Stimulated activated CD4-positive, alpha-beta T cell treated with anti-CD3 and anti-CD28 coated beads, Interleukin-2, amount 100 ng/mL, for 24 hours (primary cell): ENCODE measurements around the gene PGBD5.

Source experiments
- DNase-seq, 2 donors: peaks; one replicate each; pipeline ENCODE4 v3.0.0-alpha.2; 2020

Gene PGBD5

DNA sequence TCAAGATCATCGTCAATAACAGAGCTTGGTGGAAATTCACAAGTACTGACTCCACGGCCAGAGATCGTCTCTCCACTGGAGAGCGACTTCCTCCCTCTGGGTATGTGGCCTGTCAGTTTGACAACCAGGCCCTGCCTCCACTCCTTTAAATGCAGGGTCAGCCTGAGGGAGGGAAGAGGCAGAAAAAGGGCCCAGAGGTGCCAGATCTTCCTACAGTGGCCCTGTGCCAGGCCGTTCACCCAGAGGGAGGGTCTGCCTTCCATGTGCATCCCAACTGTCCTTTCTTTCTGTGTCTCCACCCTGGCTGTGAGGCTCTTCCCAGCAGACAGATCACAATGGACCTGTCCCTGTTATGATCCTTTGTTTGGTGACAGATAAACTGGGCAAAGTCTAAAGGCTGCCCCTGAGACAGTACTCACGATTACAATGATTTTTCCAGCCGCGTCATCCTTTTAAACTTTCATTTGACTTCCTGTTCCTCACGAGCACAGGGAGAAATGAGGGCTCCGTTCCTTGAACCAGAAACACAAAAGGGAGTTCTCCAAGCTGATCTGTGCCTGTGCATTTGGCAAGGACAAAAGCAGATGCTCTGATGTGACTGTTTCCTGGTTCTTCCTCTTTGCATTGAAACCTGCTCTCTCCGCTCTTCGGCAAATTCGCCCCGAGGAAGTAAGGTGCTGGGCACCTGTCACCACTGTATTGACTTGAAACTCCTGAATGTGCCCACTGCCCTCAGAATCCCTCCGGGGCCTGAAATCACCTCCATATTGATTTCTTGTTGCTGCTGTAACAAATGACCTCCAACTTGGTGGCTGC, 126.7 kb downstream of the PGBD5 start:
- DNase-seq = no peak

DNA sequence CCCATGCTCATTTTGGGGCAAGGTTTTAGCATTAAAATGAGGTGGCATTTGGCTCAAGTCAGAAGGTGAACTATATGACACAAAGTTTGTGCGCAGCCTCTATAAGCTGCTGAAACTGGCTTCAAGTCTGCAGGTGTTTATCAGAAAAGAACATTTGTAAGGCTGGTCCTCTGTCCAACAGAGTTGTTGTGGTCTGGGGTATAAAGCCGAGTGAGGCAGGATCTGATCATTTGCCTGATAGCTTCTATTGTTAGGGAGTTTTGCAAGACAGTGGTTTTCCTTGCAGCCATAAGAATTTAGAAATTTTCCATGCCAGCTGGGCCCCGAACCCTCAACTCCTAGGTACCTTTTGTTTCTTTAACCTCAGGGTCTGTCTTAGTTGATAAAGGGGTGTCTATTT, 130.8 kb downstream of the PGBD5 start:
- no peak for DNase-seq

GRCh38 chr1:230293390-230293700, 132.8 kb downstream of the PGBD5 start:
- DNase-seq = no peak

DNA sequence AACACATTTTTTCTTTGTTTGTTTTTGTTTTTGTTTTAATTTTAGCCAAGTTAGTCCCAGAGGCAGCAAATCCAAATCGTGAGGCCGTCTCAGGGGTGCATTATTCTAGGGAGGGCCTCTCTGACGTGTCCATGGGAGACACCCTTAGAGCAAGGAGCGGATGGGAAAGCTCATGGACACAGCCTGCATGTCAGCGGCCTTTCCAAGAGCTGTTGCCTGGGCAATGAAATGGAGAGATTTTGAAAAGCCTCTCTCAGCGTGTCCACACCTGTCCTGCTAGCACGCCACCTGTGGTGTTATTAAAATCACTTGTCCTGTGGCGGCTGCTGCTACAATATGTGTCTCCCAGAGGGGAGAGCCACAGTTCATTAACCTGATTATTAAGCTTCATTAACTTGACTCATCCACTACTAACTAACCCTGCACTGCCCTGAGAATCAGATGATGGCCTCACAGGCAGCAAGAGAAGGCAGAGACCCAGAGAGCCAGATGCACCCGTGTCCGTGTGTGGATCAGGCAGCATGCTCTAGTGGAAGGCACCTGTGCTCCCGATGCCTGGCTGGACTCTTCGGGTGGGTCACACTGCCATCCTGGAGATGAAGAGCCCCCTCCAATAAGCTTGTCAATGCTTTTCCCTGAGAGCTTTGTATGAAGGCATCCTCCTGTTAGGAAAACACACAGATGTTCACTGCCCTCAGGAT, 133.3 kb downstream of the PGBD5 start:
- DNase-seq = no peak

- DNase-seq = no peak
These were observed 134.2 kb downstream of the PGBD5 start for GRCh38 chr1:230291731-230292620.

- no peak for DNase-seq
These were observed 136.8 kb downstream of the PGBD5 start for GRCh38 chr1:230289350-230289644.

- no peak for DNase-seq
These were observed 137.3 kb downstream of the PGBD5 start for GRCh38 chr1:230288641-230289349.

DNA sequence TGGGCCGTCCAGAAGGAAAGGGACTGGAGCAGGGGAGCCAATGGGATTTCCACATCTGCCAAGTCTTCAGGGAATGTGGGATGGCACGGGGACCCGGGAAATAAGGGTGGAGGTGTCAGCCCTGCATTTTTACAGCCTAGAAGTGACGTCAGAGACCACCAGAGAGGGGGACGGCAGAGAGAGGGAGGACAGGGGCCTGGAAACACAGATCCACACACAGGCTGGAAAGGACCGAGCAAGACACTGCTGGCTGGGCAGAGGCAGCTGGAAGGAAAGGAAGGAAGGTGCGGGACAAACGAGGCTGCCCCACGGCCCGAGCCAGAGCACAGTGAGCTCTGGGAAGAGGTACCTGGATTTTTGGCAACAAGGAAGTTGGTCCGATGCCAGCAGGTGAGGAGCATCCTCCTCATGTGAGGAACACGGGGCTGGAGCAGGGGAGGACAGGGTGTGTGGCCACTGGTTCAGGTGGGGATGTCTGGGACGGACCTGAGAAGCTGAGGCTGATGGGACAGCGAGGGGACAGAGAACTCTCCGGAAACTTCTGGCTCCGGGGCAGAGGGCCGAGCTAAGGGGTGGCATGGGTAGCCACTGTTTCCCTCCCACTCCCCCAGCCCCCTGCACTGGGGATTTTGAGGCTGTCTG, 138.3 kb downstream of the PGBD5 start:
- DNase-seq = no peak

GRCh38 chr1:230286890-230287269, 139.3 kb downstream of the PGBD5 start:
- DNase-seq = no peak

- DNase-seq = no peak
These were observed 139.8 kb downstream of the PGBD5 start for GRCh38 chr1:230286166-230286889.

- DNase-seq = no peak
These were observed 140.8 kb downstream of the PGBD5 start for GRCh38 chr1:230285351-230285750.

GRCh38 chr1:230284891-230285290, 141.2 kb downstream of the PGBD5 start:
- DNase-seq = no peak

- no peak for DNase-seq
These were observed 142.5 kb downstream of the PGBD5 start for GRCh38 chr1:230283678-230284077.

DNA sequence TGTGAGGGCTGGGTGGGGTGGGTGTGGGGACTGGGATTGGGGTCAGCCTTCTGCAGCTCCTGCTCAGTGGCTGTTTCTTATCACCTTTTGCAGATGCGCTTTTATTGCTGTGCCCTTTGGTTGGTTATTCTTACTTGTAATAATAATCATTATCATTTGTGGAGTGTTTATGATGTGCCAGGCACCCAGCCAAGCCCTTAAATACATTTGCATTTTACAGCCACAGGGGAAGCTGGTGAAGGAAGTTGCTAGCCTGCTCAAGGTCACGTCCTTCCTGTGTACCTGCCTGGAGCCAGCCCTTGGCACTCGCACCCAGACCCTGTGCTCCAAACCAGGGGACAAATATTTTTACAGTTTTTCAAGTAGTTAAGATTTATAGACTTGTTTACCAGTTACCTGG, 144.0 kb downstream of the PGBD5 start:
- no peak for DNase-seq

DNA sequence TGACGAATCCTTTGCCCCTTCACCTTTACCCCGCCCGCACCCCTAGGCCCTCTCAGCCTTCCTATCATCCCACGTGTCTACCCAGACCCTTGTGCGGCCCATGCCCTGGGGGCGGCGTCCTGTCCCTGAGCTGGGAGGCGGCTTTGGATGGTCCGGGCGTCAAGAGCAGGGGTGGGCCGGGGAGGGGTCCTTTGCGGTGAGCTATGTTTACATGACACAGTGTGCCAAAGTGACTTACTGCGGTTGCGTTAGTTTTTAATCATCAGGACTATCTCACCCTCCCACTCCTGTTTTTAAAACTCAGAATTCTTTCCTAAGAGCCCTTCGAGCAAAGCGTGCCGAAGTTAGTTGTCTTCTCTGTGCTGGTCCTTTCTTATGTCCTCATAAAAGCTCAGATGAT, 144.6 kb downstream of the PGBD5 start:
- no peak for DNase-seq

DNA sequence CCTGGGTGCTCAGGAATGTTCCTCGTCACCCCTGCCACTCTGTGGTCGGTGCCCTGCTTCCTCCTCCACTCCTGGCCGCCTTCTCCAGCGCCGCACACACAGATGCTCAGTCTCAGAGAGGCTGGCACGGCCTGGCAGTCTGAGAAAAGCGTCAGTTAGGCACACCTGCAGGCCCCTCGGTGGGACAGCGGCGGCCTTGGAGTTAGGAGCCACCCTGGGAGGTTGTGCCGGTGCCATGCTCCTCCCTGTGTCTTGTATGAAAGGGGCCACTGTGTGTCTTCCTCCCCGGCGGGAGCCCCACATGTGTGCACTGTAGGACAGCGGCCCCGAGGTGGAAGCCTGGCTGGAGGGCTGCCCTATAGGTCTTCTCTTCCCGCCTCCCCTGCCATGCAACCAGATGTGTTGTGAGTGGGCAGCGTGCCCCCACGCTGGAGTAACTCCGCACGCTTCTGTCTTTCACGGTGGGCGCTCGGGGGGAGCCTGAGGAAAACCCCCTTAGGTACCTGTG, 145.2 kb downstream of the PGBD5 start:
- no peak for DNase-seq

- DNase-seq = no peak
These were observed 145.9 kb downstream of the PGBD5 start for GRCh38 chr1:230280054-230280795.

- DNase-seq = no peak
These were observed 146.6 kb downstream of the PGBD5 start for GRCh38 chr1:230279583-230279945.

GRCh38 chr1:230278871-230279582, 147.1 kb downstream of the PGBD5 start:
- no peak for DNase-seq

DNA sequence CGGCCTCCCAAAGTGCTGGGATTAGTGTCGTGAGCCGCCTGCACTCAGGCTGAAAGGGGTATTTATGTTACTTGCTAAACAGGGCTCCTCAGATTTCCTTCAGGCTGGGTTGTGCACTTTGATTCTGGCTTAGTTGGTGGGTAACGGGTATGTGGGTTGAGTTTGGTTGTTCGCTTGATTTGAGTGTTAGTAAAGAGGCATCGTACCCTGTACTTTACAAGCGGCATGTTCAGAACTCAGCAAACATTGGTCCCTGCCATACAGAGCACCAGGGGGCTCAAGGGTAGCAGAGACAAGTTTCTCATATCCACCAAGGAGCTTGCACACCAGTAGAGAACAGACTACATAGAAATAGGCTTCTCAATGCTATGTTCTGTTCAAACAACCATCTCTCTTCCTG, 147.8 kb downstream of the PGBD5 start:
- no peak for DNase-seq
